ENCODE data around the gene CALHM5.

Gene CALHM5

GRCh38 chr6:116529466-116530290, 18.2 kb downstream of the CALHM5 start:
- no peak overlapping the region for H3K4me3 ChIP-seq (ENCODE audit: low read depth, low read length)
- H3K4me1 ChIP-seq (ENCODE audit: control insufficient read depth, insufficient read depth, low read length): peaks cover 40% of the 10 kb centered on the region
- H3K9ac ChIP-seq (ENCODE audit: low read length): no peak overlapping the region
- no peaks in the 10 kb centered on the region for H3K36me3 ChIP-seq (ENCODE audit: control insufficient read depth, insufficient read depth, low read length)
- H3K9me3 ChIP-seq (ENCODE audit: control insufficient read depth, insufficient read depth, low read depth, low read length): no peaks in the 10 kb centered on the region
- H3K27me3 ChIP-seq (ENCODE audit: control insufficient read depth, insufficient read depth, low read length): no peaks in the 10 kb centered on the region
- H3K27ac ChIP-seq (ENCODE audit: low read depth, low read length): no peak overlapping the region; the same call in 1 of the 2 replicates

GRCh38 chr6:116530436-116530835, 19.0 kb downstream of the CALHM5 start:
- H3K27me3 ChIP-seq (ENCODE audit: control insufficient read depth, insufficient read depth, low read length): no peaks in the 10 kb centered on the region
- H3K9me3 ChIP-seq (ENCODE audit: control insufficient read depth, insufficient read depth, low read depth, low read length): no peaks in the 10 kb centered on the region
- no peak overlapping the region for H3K4me3 ChIP-seq (ENCODE audit: low read depth, low read length)
- H3K9ac ChIP-seq (ENCODE audit: low read length): no peak overlapping the region
- no peak overlapping the region for H3K27ac ChIP-seq (ENCODE audit: low read depth, low read length)
- peaks cover 40% of the 10 kb centered on the region for H3K4me1 ChIP-seq (ENCODE audit: control insufficient read depth, insufficient read depth, low read length)
- H3K36me3 ChIP-seq (ENCODE audit: control insufficient read depth, insufficient read depth, low read length): no peaks in the 10 kb centered on the region

- no peaks in the 10 kb centered on the region for H3K36me3 ChIP-seq (ENCODE audit: control insufficient read depth, insufficient read depth, low read length)
- H3K4me1 ChIP-seq (ENCODE audit: control insufficient read depth, insufficient read depth, low read length): peaks cover 43% of the 10 kb centered on the region
- no peaks in the 10 kb centered on the region for H3K27me3 ChIP-seq (ENCODE audit: control insufficient read depth, insufficient read depth, low read length)
- H3K9me3 ChIP-seq (ENCODE audit: control insufficient read depth, insufficient read depth, low read depth, low read length): no peaks in the 10 kb centered on the region
- no peak overlapping the region for H3K9ac ChIP-seq (ENCODE audit: low read length)
- H3K4me3 ChIP-seq (ENCODE audit: low read depth, low read length): no peak overlapping the region
- H3K27ac ChIP-seq (ENCODE audit: low read depth, low read length): no peak overlapping the region
Observed at GRCh38 chr6:116531675-116532570, 20.5 kb downstream of the CALHM5 start.

- Histone ChIP-seq H3K36me3 (ENCODE audit: control insufficient read depth, insufficient read depth, low read length) (no peaks in the 10 kb centered on the region), H3K27ac (ENCODE audit: low read depth, low read length) (no peak overlapping the region), H3K9me3 (ENCODE audit: control insufficient read depth, insufficient read depth, low read depth, low read length) (no peaks in the 10 kb centered on the region), H3K9ac (ENCODE audit: low read length) (no peak overlapping the region), H3K4me3 (ENCODE audit: low read depth, low read length) (no peak overlapping the region), H3K27me3 (ENCODE audit: control insufficient read depth, insufficient read depth, low read length) (no peaks in the 10 kb centered on the region), H3K4me1 (ENCODE audit: control insufficient read depth, insufficient read depth, low read length) (peaks cover 40% of the 10 kb centered on the region)
Observed at GRCh38 chr6:116533233-116533957, 22.0 kb downstream of the CALHM5 start.

- Histone ChIP-seq H3K4me3 (ENCODE audit: low read depth, low read length) (no peak overlapping the region), H3K27ac (ENCODE audit: low read depth, low read length) (no peak overlapping the region), H3K27me3 (ENCODE audit: control insufficient read depth, insufficient read depth, low read length) (no peaks in the 10 kb centered on the region), H3K9ac (ENCODE audit: low read length) (no peak overlapping the region), H3K36me3 (ENCODE audit: control insufficient read depth, insufficient read depth, low read length) (no peaks in the 10 kb centered on the region), H3K9me3 (ENCODE audit: control insufficient read depth, insufficient read depth, low read depth, low read length) (no peaks in the 10 kb centered on the region), H3K4me1 (ENCODE audit: control insufficient read depth, insufficient read depth, low read length) (peaks cover 23% of the 10 kb centered on the region)
Observed at GRCh38 chr6:116535109-116535508, 23.7 kb downstream of the CALHM5 start.

- Histone ChIP-seq H3K27ac (ENCODE audit: low read depth, low read length) (no peak overlapping the region), H3K36me3 (ENCODE audit: control insufficient read depth, insufficient read depth, low read length) (no peaks in the 10 kb centered on the region), H3K4me3 (ENCODE audit: low read depth, low read length) (no peak overlapping the region)
Observed at GRCh38 chr6:116536216-116536621, 24.8 kb downstream of the CALHM5 start.

GRCh38 chr6:116542426-116542825, 31.0 kb downstream of the CALHM5 start:
- Histone ChIP-seq H3K9me3 (ENCODE audit: control insufficient read depth, insufficient read depth, low read depth, low read length) (no peaks in the 10 kb centered on the region), H3K9ac (ENCODE audit: low read length) (no peak overlapping the region), H3K4me3 (ENCODE audit: low read depth, low read length) (no peak overlapping the region), H3K27me3 (ENCODE audit: control insufficient read depth, insufficient read depth, low read length) (no peaks in the 10 kb centered on the region), H3K4me1 (ENCODE audit: control insufficient read depth, insufficient read depth, low read length) (no peaks in the 10 kb centered on the region), H3K27ac (ENCODE audit: low read depth, low read length) (no peak overlapping the region), H3K36me3 (ENCODE audit: control insufficient read depth, insufficient read depth, low read length) (no peaks in the 10 kb centered on the region)

More at GRCh38 chr6:116536216-116536621, 24.8 kb downstream of the CALHM5 start:
- Histone ChIP-seq H3K4me1 (ENCODE audit: control insufficient read depth, insufficient read depth, low read length) (peaks cover 14% of the 10 kb centered on the region), H3K27me3 (ENCODE audit: control insufficient read depth, insufficient read depth, low read length) (no peaks in the 10 kb centered on the region), H3K9me3 (ENCODE audit: control insufficient read depth, insufficient read depth, low read depth, low read length) (no peaks in the 10 kb centered on the region), H3K9ac (ENCODE audit: low read length) (no peak overlapping the region)

GRCh38 chr6:116543149-116543548, 31.7 kb downstream of the CALHM5 start:
- H3K27me3 ChIP-seq (ENCODE audit: control insufficient read depth, insufficient read depth, low read length): no peaks in the 10 kb centered on the region
- H3K36me3 ChIP-seq (ENCODE audit: control insufficient read depth, insufficient read depth, low read length): no peaks in the 10 kb centered on the region
- H3K4me3 ChIP-seq (ENCODE audit: low read depth, low read length): no peak overlapping the region
- H3K9me3 ChIP-seq (ENCODE audit: control insufficient read depth, insufficient read depth, low read depth, low read length): no peaks in the 10 kb centered on the region
- H3K4me1 ChIP-seq (ENCODE audit: control insufficient read depth, insufficient read depth, low read length): no peaks in the 10 kb centered on the region
- H3K9ac ChIP-seq (ENCODE audit: low read length): no peak overlapping the region
- no peak overlapping the region for H3K27ac ChIP-seq (ENCODE audit: low read depth, low read length)

GRCh38 chr6:116545651-116546050, 34.2 kb downstream of the CALHM5 start, which contains the start of gene TRAPPC3L:
TRAPPC3L (minus strand) TSS chr6:116545684; CDS start chr6:116545514, 170 bp downstream.
- H3K9ac ChIP-seq (ENCODE audit: low read length): no peak within 1 kb of the TSS
- H3K4me1 ChIP-seq (ENCODE audit: control insufficient read depth, insufficient read depth, low read length): no peaks in the 10 kb centered on the region
- no peak within 1 kb of the TSS for H3K4me3 ChIP-seq (ENCODE audit: low read depth, low read length)
- no peaks in the 10 kb centered on the region for H3K27me3 ChIP-seq (ENCODE audit: control insufficient read depth, insufficient read depth, low read length)
- no peaks in the 10 kb centered on the region for H3K9me3 ChIP-seq (ENCODE audit: control insufficient read depth, insufficient read depth, low read depth, low read length)
- H3K27ac ChIP-seq (ENCODE audit: low read depth, low read length): no peak within 1 kb of the TSS
- no peaks in the 10 kb centered on the region for H3K36me3 ChIP-seq (ENCODE audit: control insufficient read depth, insufficient read depth, low read length)

GRCh38 chr6:116547358-116547757, 35.9 kb downstream of the CALHM5 start:
- Histone ChIP-seq H3K4me3 (ENCODE audit: low read depth, low read length) (no peak overlapping the region), H3K9ac (ENCODE audit: low read length) (no peak overlapping the region), H3K27me3 (ENCODE audit: control insufficient read depth, insufficient read depth, low read length) (no peaks in the 10 kb centered on the region), H3K9me3 (ENCODE audit: control insufficient read depth, insufficient read depth, low read depth, low read length) (no peaks in the 10 kb centered on the region), H3K36me3 (ENCODE audit: control insufficient read depth, insufficient read depth, low read length) (no peaks in the 10 kb centered on the region), H3K27ac (ENCODE audit: low read depth, low read length) (no peak overlapping the region), H3K4me1 (ENCODE audit: control insufficient read depth, insufficient read depth, low read length) (no peaks in the 10 kb centered on the region)

Measured in HUES6 (cell line).